K562 (cell line): ENCODE measurements around the gene STAM2.

ENCODE experiments used
- MAX ChIP-seq: sonication (generic); formaldehyde crosslinking; IDR thresholded peaks from 2 replicates; pipeline ENCODE4 v1.9.0; 2022; ENCODE audit warnings: mild to moderate bottlenecking, missing genetic modification reagents
- SIN3A ChIP-seq, 2 experiments: fragments of 150-350 bp in 1 of 2; IDR thresholded peaks; 2 replicates each; pipeline ENCODE4 v1.6.1; 2011 to 2016; ENCODE audit warnings: borderline replicate concordance in 2 of 2, low read depth in 2 of 2, low read length in 2 of 2, mild to moderate bottlenecking in 2 of 2, moderate library complexity in 2 of 2; ENCODE audit not compliant: control insufficient read depth in 1 of 2
- ZNF589 ChIP-seq: fragments of 200-800 bp; sonication (Bioruptor generic); IDR thresholded peaks from 2 replicates; pipeline ENCODE4 v1.6.1; 2016; ENCODE audit warnings: low read depth, missing genetic modification characterization, missing compliant biosample characterization

- TF ChIP-seq ZNF589 (CRISPR knock-in tag) (no peak), MAX (CRISPR knock-in tag) (no peak), SIN3A (IDR thresholded peaks at IDR 0.05; ENCODE audit: borderline replicate concordance in 2 of 2, control insufficient read depth in 1 of 2, low read depth in 2 of 2, low read length in 2 of 2) (no peak)
These were observed 43.3 kb downstream of the STAM2 start for GRCh38 chr2:152132306-152132705.
